ENCODE results near the gene RFC1.

DNA sequence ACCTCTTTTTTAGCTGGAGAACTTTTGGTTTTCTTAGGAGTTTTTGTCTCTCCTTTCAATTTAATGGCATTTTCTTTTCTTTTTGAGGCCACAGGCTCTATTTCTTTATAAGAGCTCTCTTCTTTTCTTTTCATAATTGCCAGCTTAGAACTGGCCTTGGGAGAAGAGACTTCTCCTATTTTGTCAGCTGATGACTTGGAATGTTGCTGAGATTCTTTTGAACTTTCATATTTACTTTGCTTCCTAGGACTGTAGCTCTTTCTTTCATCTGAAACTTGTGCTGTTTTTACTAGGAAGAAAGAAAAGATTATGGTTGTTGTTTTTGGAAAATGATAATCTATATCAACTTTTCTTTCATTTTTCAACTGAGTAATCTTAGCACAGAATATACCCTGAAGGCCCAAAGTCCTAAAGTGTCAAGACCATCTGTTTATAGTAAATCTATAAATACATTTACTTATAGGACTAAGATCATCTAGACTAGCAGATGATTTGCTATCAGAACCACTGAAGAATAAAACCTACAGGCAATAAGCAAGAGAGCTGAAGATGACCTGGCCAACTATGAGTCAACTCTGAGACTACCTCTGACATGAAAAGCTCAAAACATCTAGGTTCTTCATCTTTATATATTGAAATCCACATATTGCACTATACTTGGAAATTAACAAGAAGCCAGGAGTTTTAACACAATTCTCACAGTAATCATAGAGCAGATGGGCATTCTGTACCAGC, 45.6 kb downstream of the RFC1 start:
- TF ChIP-seq, protein P1, sequence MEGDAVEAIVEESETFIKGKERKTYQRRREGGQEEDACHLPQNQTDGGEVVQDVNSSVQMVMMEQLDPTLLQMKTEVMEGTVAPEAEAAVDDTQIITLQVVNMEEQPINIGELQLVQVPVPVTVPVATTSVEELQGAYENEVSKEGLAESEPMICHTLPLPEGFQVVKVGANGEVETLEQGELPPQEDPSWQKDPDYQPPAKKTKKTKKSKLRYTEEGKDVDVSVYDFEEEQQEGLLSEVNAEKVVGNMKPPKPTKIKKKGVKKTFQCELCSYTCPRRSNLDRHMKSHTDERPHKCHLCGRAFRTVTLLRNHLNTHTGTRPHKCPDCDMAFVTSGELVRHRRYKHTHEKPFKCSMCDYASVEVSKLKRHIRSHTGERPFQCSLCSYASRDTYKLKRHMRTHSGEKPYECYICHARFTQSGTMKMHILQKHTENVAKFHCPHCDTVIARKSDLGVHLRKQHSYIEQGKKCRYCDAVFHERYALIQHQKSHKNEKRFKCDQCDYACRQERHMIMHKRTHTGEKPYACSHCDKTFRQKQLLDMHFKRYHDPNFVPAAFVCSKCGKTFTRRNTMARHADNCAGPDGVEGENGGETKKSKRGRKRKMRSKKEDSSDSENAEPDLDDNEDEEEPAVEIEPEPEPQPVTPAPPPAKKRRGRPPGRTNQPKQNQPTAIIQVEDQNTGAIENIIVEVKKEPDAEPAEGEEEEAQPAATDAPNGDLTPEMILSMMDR (IDR thresholded peaks at IDR 0.05 in 8 of 11, conservative IDR thresholded peaks at IDR 0.05 in 3 of 11): no peak
- TF ChIP-seq POLR2A (IDR thresholded peaks at IDR 0.05) (no peak), POLR2AphosphoS5 (IDR thresholded peaks at IDR 0.05) (no peak)

All from spleen (tissue), 7 donors.